CD14-positive monocyte (primary cell): ENCODE results near the gene UBAC1. TPM values are rescaled to one million over a fixed set of nuclear protein-coding genes. Genes with fewer than 3 reads are reported as not detected.

Source experiments
- DNase-seq, 3 donors: peaks; one replicate each; pipeline ENCODE4 v3.0.0-alpha.2; 2011 to 2022
- H2AFZ ChIP-seq: 2 replicates; pipeline ENCODE4 v1.6.0; 2012; ENCODE audit warnings: mild to moderate bottlenecking, low read depth, low read length, inconsistent platforms; ENCODE audit not compliant: insufficient read depth, poor library complexity, severe bottlenecking
- H3K27ac ChIP-seq, 2 donors: 1 replicate in 1 of 2; 2 replicates in 1 of 2; pipeline ENCODE4 v1.5.1; 2012 to 2013; ENCODE audit warnings: low read length in 2 of 2, control low read depth in 1 of 2, inconsistent platforms in 1 of 2, low read depth in 1 of 2, mild to moderate bottlenecking in 1 of 2
- H3K27me3 ChIP-seq, 2 donors: one replicate each; pipeline versions ENCODE4 v1.6.0 to v1.6.1; 2011 to 2013; ENCODE audit warnings: low read length in 2 of 2; ENCODE audit not compliant: control insufficient read depth in 2 of 2, insufficient read depth in 2 of 2
- H3K36me3 ChIP-seq, 2 donors: replicated peaks in 1 of 2; 1 replicate in 1 of 2; 2 replicates in 1 of 2; pipeline versions ENCODE4 v1.5.1 to v1.6.1; 2012 to 2013; ENCODE audit warnings: low read length in 2 of 2, control low read depth in 1 of 2, inconsistent platforms in 1 of 2, mild to moderate bottlenecking in 1 of 2; ENCODE audit not compliant: insufficient read depth in 2 of 2, control insufficient read depth in 1 of 2
- H3K4me1 ChIP-seq, 2 donors: 1 replicate in 1 of 2; 2 replicates in 1 of 2; pipeline versions ENCODE4 v1.5.1 to v1.6.1; 2012 to 2013; ENCODE audit warnings: low read length in 2 of 2, control low read depth in 1 of 2, inconsistent platforms in 1 of 2, mild to moderate bottlenecking in 1 of 2, moderate library complexity in 1 of 2; ENCODE audit not compliant: insufficient read depth in 2 of 2, control insufficient read depth in 1 of 2
- H3K4me2 ChIP-seq: replicated peaks from 2 replicates; pipeline ENCODE3; 2012; ENCODE audit warnings: low read length, moderate library complexity, mild to moderate bottlenecking; ENCODE audit not compliant: poor library complexity, severe bottlenecking; ENCODE audit errors: extremely low read depth
- H3K4me3 ChIP-seq, 3 experiments: fragments of 200-600 bp in 1 of 3; sonication (generic) in 1 of 3; replicated peaks in 1 of 3; 1 replicate in 2 of 3; 2 replicates in 1 of 3; pipeline ENCODE4 v1.5.1; 2011 to 2013; ENCODE audit warnings: low read length in 3 of 3, mild to moderate bottlenecking in 3 of 3, control low read depth in 2 of 3, low read depth in 2 of 3, inconsistent platforms in 1 of 3, moderate library complexity in 1 of 3
- H3K79me2 ChIP-seq: 2 replicates; pipeline ENCODE4 v1.6.0; 2012; ENCODE audit warnings: mild to moderate bottlenecking, control low read depth, inconsistent platforms, low read length, moderate library complexity; ENCODE audit not compliant: insufficient read depth
- H3K9ac ChIP-seq: 2 replicates; pipeline ENCODE4 v1.6.0; 2017; ENCODE audit warnings: low read length, mild to moderate bottlenecking; ENCODE audit not compliant: insufficient read depth, poor library complexity, severe bottlenecking
- H3K9me3 ChIP-seq, 2 donors: replicated peaks in 1 of 2; 1 replicate in 1 of 2; 2 replicates in 1 of 2; pipeline versions ENCODE4 v1.5.1 to v1.6.1; 2012 to 2013; ENCODE audit warnings: low read length in 2 of 2, control low read depth in 1 of 2; ENCODE audit not compliant: control insufficient read depth in 1 of 2, insufficient read depth in 1 of 2
- H4K20me1 ChIP-seq: 2 replicates; pipeline ENCODE4 v1.6.0; 2012; ENCODE audit warnings: mild to moderate bottlenecking, low read length, control low read depth, moderate library complexity; ENCODE audit not compliant: insufficient read depth
- H3K27ac Mint-ChIP-seq, 7 donors: one replicate each; pipeline ENCODE4 v1.8.0; 2020; ENCODE audit warnings: mild to moderate bottlenecking in 7 of 7, mixed read lengths in 7 of 7, moderate library complexity in 6 of 7, inconsistent platforms in 2 of 7
- H3K27me3 Mint-ChIP-seq, 3 donors: one replicate each; pipeline ENCODE4 v1.8.0; 2021 to 2022; ENCODE audit warnings: low read depth in 3 of 3, mild to moderate bottlenecking in 3 of 3, mixed read lengths in 3 of 3, moderate library complexity in 3 of 3, inconsistent platforms in 1 of 3
- H3K36me3 Mint-ChIP-seq, 2 donors: one replicate each; pipeline ENCODE4 v1.8.0; 2020; ENCODE audit warnings: mixed read lengths in 2 of 2, inconsistent platforms in 1 of 2, mild to moderate bottlenecking in 1 of 2
- H3K4me1 Mint-ChIP-seq: one replicate; pipeline ENCODE4 v1.8.0; 2020; ENCODE audit warnings: mild to moderate bottlenecking, mixed read lengths
- H3K4me3 Mint-ChIP-seq, 2 donors: one replicate each; pipeline ENCODE4 v1.8.0; 2020; ENCODE audit warnings: mild to moderate bottlenecking in 2 of 2, mixed read lengths in 2 of 2, moderate library complexity in 1 of 2
- H3K9me3 Mint-ChIP-seq, 7 donors: one replicate each; pipeline ENCODE4 v1.8.0; 2020 to 2022; ENCODE audit warnings: mixed read lengths in 7 of 7, mild to moderate bottlenecking in 6 of 7, moderate library complexity in 6 of 7, inconsistent platforms in 2 of 7
- CTCF ChIP-seq: fragments of 200-600 bp; IDR thresholded peaks from one replicate; pipeline ENCODE4 v1.8.0; 2022; ENCODE audit warnings: antibody characterized with exemption, mild to moderate bottlenecking
- WGBS: methylation state at CpG from one replicate; pipeline ENCODE4 v1.1.5; 2013; ENCODE audit warnings: missing lambda C conversion rate; ENCODE audit not compliant: insufficient coverage; 5-methylcytosine and 5-hydroxymethylcytosine counted together
- intact Hi-C, 2 donors: fragments of 100-400 bp; cut with micrococcal nuclease; formaldehyde crosslinking; loops; one replicate each; pipeline versions ENCODE4 v1.15.0 to v1.15.1; 2023
- polyA plus RNA-seq, 3 donors: library from polyadenylated mRNA; depleted of rRNA in 1 of 3; unstranded in 2 of 3; stranded (reverse) in 1 of 3; fragments of 300-500 nt in 2 of 3; fragments of >200 nt in 1 of 3; fragmentation: Illumina TruSeq in 2 of 3; gene quantifications; 1 replicate in 2 of 3; 2 replicates in 1 of 3; pipeline ENCODE4 v1.2.3, GENCODE V29; 2012 to 2021

UBAC1 gene
- polyA plus RNA-seq, 3 donors, result 35.8 to 63.1 (median 52.5) TPM

- H3K4me1 ChIP-seq, result peaks cover 31 to 43% of the 10 kb centered on the region in 2 donors
- no peaks in the 10 kb centered on the region for H3K27me3 ChIP-seq
- intact Hi-C loops, result no loop called here
- H3K36me3 Mint-ChIP-seq, result peaks cover 8 to 16% of the 10 kb centered on the region in 2 donors
- H3K27me3 Mint-ChIP-seq, result peaks cover 0 to 2% (median 0%) of the 10 kb centered on the region in 3 donors
- peak overlapping the region in 2 of 3 experiments; percentile 28 to 70 for H3K4me3 ChIP-seq
- peaks cover 0 to 1% (median 0%) of the 10 kb centered on the region in 7 donors for H3K9me3 Mint-ChIP-seq
- no peak overlapping the region for H2AFZ ChIP-seq
- H3K27ac ChIP-seq, result peak overlapping the region; percentile 82 to 86
- H3K4me3 Mint-ChIP-seq, result peak overlapping the region; percentile 72 to 89
- H4K20me1 ChIP-seq, result peaks cover 99% of the 10 kb centered on the region
- H3K4me2 ChIP-seq, result peak overlapping the region; percentile 77
- 79% methylated on average over 22 of the region's 22 CpGs for WGBS
- no peaks in the 10 kb centered on the region for H3K9me3 ChIP-seq
- no peak for DNase-seq
- H3K4me1 Mint-ChIP-seq, result peaks cover 68% of the 10 kb centered on the region
- H3K79me2 ChIP-seq, result peaks cover 91% of the 10 kb centered on the region
- H3K27ac Mint-ChIP-seq, result peak overlapping the region; percentile 91 to 96 (median 95)
- H3K9ac ChIP-seq, result peak overlapping the region; percentile 68
- no peak for TF ChIP-seq CTCF
- H3K36me3 ChIP-seq, result no peaks in the 10 kb centered on the region
Measured at GRCh38 chr9:135888126-135888765, 72.9 kb downstream of the UBAC1 start.

DNA sequence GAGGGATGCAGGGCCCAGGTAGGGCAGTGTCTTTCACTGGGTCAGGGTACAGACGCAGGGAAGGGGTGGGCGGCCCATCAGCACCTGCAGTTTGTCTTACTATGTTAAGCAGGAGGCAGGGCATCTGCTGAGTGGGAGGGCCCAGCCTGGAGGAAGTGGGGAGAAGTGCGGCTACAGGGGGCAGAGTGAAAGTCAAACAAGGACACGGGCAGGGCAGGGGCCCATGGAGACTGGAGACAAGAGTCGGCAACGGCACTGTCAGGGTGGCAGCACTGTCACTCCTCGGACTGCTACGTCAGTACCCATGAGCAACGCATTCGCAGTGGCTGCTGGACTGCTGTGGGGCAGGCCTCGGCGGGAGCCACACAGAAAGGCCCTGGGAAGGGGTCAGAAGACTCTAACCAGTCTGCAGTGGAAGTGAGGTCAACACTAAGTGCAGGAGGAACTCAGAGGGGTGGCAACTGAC is 73.6 kb downstream of the UBAC1 start:
- Histone ChIP-seq H3K36me3 (peaks cover 0 to 2% of the 10 kb centered on the region in 2 donors), H2AFZ (peak overlapping the region; percentile 65), H3K27ac (peak overlapping the region; percentile 82 to 86), H3K4me3 (peak overlapping the region; percentile 1 to 70 (median 28)), H4K20me1 (peaks cover 99% of the 10 kb centered on the region), H3K9ac (peak overlapping the region; percentile 68), H3K27me3 (no peaks in the 10 kb centered on the region), H3K79me2 (peaks cover 91% of the 10 kb centered on the region), H3K4me2 (peak overlapping the region; percentile 77), H3K9me3 (no peaks in the 10 kb centered on the region), H3K4me1 (peaks cover 31 to 43% of the 10 kb centered on the region in 2 donors)
- peaks cover 65% of the 10 kb centered on the region for H3K4me1 Mint-ChIP-seq
- no peak for TF ChIP-seq CTCF
- no peaks in the 10 kb centered on the region for H3K9me3 Mint-ChIP-seq
- intact Hi-C loops, result loop anchor here in 1 of 2 donors (2.0 kb wide), 1 partner anchor 17 kb away; no protein-coding TSS in a partner anchor
- H3K27me3 Mint-ChIP-seq, result peaks cover 0 to 2% (median 0%) of the 10 kb centered on the region in 3 donors
- peaks cover 8 to 20% of the 10 kb centered on the region in 2 donors for H3K36me3 Mint-ChIP-seq
- DNase-seq, result peak; percentile 82 to 86 (median 83)
- H3K4me3 Mint-ChIP-seq, result peak overlapping the region; percentile 72 to 89
- peak overlapping the region; percentile 91 to 96 (median 95) for H3K27ac Mint-ChIP-seq
- 0% methylated on average over 12 of the region's 12 CpGs for WGBS
